Measurements from ENCODE around the gene RBBP4.

RBBP4 gene

DNA sequence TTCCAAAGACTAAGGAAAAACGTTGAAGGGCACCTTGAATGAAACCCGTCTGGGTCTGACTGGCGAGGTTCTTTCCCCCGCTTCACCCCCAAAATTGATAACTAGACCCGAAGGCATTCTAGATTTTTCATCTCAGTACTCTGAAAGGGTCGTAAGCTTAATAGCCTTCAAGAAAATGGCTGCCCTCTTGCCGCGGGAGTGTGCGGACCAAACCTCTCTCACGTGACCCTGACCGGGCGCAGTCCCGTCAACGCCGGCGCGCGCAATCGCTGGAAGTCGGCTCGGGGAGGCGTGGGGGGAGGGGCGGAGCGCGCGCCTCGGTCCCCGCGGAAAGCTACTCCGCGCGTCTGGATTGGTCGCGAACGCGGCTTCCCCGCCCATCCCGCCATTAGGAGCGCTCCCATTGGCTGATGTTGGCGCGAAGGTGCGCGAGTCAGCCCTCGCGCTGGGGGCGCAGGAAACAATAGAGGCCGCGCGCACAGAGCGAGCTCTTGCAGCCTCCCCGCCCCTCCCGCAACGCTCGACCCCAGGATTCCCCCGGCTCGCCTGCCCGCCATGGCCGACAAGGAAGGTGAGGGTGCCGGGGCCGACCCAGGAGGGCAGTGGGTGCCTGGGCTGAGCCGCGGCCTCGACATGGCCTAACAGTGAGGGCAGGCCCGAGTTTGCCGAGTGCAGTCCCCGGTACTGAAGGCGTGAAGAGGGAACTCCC is at the start of gene RBBP4:
TSS of gene RBBP4 (plus strand) at position 457 of the 709 bp plus-strand sequence. CDS start at position 556, 99 bp downstream.
- H3K4me1 Mint-ChIP-seq (ENCODE audit: low read depth), result peaks cover 70% of the 10 kb centered on the region
- no peaks in the 10 kb centered on the region for H3K27me3 Mint-ChIP-seq
- H3K36me3 Mint-ChIP-seq (ENCODE audit: low read depth), result peaks cover 52% of the 10 kb centered on the region

DNA sequence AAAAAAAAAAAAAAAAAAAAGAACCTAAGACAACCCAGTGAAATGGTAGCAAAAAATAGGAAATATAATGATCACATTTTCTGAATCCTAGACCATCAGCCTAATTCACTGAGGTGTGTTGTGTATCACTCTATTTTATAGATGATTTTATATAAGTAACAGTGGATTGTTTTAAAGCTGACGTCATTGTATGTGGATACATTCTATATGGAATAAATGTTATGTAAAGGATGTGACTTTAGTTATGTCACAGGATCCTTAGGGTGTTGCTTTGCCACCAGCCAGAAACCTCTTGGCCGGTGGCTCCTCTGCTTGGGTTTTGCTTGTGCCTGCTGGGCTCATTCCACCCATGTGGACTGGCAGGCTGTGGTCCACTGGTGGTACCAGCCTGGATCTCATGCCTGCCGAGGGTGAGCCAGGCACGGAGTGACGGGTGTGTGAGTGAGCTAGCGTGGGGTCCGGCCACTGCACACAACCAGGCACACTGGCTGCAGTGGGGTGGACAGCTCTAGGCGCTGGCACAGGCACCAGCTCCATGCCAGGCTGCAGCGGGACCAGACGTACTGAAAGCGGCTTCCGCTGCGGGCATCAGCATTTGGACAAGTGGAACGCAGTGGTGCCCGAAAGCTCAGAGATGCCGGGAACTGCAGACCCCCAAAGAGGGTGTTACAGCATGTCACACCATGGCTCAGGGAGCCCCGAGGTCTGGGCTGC is 45.1 kb upstream of the RBBP4 start:
- no peaks in the 10 kb centered on the region for H3K36me3 Mint-ChIP-seq (ENCODE audit: low read depth)
- H3K4me1 Mint-ChIP-seq (ENCODE audit: low read depth), result no peaks in the 10 kb centered on the region
- no peak overlapping the region for H3K27ac Mint-ChIP-seq
- H3K27me3 Mint-ChIP-seq, result no peaks in the 10 kb centered on the region
- no peak overlapping the region for H3K4me3 Mint-ChIP-seq
- H3K9me3 Mint-ChIP-seq, result no peaks in the 10 kb centered on the region

More for the DNA sequence above, at the start of gene RBBP4:
- H3K27ac Mint-ChIP-seq, result peak within 1 kb of the TSS; percentile 100
- no peaks in the 10 kb centered on the region for H3K9me3 Mint-ChIP-seq
- peak within 1 kb of the TSS; percentile 99 for H3K4me3 Mint-ChIP-seq

DNA sequence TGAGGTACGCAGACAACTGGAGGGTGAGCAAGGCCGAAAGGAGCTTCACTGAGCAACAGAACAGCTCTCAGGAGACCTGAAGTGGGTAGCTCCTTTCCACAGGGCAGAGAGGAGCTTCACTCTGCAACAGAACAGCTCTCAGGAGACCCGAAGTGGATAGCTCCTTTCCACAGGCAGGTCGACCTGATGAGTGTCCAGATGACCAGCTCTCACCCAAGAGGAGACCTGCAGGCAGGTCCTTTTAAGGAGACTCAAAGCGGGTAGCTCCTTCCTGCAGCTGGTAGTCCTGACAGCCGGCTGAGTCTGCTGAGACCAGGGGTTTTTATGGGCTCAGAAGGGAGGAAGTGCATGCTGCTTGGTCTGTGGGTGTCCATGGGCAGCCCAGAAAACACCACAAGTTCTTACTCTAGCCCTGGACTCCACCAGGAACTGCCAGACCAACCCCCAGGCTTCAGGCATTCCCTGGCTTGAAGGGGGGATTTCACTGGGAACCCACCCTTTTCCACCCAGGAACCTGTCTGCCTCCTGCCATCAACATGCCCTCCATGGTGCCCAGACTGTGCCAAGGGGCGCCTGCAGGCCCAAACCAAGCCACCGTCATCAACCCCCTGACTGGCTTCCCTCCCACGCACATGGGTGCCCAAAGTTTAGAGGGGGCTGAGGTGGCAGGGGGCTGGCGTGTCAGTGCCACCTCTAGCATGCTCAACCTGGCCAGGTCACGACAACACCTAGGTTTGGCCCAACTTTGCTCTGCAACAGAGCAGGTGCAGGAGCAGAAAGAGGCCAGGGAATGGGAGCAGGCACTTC is 44.2 kb upstream of the RBBP4 start:
- no peaks in the 10 kb centered on the region for H3K4me1 Mint-ChIP-seq (ENCODE audit: low read depth)
- no peaks in the 10 kb centered on the region for H3K27me3 Mint-ChIP-seq
- H3K4me3 Mint-ChIP-seq, result no peak overlapping the region
- H3K27ac Mint-ChIP-seq, result no peak overlapping the region
- no peaks in the 10 kb centered on the region for H3K36me3 Mint-ChIP-seq (ENCODE audit: low read depth)
- H3K9me3 Mint-ChIP-seq, result no peaks in the 10 kb centered on the region

DNA sequence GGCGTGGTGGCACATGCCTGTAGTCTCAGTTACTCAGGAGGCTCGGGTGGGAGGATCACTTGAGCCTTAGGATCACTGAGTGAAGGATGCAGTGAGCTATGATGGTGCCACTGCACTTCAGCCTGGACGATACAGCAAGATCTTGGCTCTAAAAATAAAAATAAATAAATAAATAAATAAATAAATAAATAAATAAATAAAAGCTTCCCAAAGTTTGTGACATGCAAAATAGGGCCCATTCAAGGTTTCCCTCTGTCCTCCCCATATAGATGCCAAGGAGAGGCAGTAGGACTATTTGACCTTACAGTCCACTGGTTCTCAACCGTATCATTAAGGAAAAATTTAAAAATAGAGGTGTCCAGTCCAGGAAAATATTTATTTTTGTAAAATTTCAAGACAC is 41.8 kb upstream of the RBBP4 start:
- no peaks in the 10 kb centered on the region for H3K9me3 Mint-ChIP-seq
- H3K4me1 Mint-ChIP-seq (ENCODE audit: low read depth), result peaks cover 5% of the 10 kb centered on the region
- H3K4me3 Mint-ChIP-seq, result no peak overlapping the region
- no peak overlapping the region for H3K27ac Mint-ChIP-seq
- H3K27me3 Mint-ChIP-seq, result no peaks in the 10 kb centered on the region
- no peaks in the 10 kb centered on the region for H3K36me3 Mint-ChIP-seq (ENCODE audit: low read depth)

DNA sequence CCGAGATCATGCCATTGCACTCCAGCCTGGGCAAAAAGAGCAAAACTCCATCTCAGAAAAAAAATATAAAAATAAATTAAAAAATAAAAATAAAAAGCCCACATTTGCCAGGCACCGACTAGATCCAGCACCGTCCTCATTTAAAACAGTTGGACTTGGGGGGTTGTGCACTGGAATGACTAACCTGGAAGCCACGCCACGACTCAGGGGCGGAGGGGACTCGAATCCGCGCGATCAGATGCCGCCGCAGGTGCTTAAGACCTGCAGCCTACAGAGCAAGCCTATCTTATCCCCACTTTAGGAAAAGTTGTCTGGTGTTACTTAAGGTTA is 39.2 kb upstream of the RBBP4 start:
- Mint-ChIP-seq H3K27ac (no peak overlapping the region), H3K9me3 (no peaks in the 10 kb centered on the region)

DNA sequence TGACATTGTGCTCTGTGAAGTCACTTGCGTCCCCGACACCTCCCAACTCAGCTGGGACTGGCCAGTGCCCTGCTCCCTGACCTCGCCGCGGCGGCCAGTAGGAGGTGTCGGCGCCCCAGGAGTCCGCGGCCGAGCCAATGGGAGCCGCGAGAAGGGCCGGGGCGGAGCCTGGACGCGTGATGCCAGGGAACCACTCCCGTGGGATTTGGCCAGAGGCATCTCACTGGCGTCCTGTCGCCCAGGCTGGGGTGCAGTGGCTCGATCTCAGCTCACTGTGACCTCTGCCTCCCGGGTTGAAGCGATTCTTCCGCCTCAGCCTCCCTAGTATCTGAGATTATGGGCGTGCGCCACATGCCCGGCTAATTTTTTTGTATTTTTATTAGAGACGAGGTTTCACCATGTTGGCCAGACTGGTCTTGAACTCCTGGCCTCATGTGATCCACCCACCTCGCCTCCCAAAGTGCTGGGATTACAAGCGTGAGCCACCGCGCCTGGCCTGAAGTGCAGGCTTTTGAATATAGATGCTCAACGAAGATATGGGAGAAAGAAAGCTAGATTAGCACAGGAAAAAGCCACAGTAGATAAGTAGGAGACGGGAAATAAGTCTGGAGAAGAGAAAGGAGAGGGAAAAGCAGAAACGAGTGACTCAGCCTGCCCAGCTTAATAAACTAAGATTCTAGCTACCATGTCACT is 38.7 kb upstream of the RBBP4 start:
- peaks cover 5% of the 10 kb centered on the region for H3K36me3 Mint-ChIP-seq (ENCODE audit: low read depth)
- H3K27me3 Mint-ChIP-seq, result no peaks in the 10 kb centered on the region
- H3K9me3 Mint-ChIP-seq, result no peaks in the 10 kb centered on the region
- peak overlapping the region; percentile 77 for H3K4me3 Mint-ChIP-seq
- H3K27ac Mint-ChIP-seq, result no peak overlapping the region
- peaks cover 5% of the 10 kb centered on the region for H3K4me1 Mint-ChIP-seq (ENCODE audit: low read depth)

More for the DNA sequence above, 39.2 kb upstream of the RBBP4 start:
- Mint-ChIP-seq H3K4me1 (ENCODE audit: low read depth) (peaks cover 5% of the 10 kb centered on the region), H3K4me3 (peak overlapping the region; percentile 77), H3K27me3 (no peaks in the 10 kb centered on the region), H3K36me3 (ENCODE audit: low read depth) (peaks cover 5% of the 10 kb centered on the region)

DNA sequence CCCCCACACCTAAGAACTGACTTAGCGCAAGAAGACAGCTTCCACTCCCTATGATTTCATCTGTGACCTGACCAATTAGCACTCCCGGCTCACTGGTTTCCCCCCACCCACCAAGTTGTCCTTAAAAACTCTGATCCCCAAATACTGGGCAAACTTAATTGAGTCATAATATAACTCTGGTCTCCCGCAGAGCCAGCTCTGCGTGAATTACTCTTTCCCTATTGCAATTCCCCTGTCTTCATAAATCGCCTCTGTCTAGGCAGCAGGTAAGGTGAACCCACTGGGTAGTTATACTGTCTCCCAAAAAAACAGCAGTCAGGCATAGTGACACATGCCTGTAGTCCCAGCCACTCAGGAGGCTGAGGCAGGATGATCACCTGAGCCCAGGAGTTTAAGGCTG is 37.5 kb upstream of the RBBP4 start:
- peaks cover 5% of the 10 kb centered on the region for H3K4me1 Mint-ChIP-seq (ENCODE audit: low read depth)
- H3K27me3 Mint-ChIP-seq, result no peaks in the 10 kb centered on the region
- no peak overlapping the region for H3K27ac Mint-ChIP-seq
- no peak overlapping the region for H3K4me3 Mint-ChIP-seq
- no peaks in the 10 kb centered on the region for H3K9me3 Mint-ChIP-seq
- peaks cover 9% of the 10 kb centered on the region for H3K36me3 Mint-ChIP-seq (ENCODE audit: low read depth)

DNA sequence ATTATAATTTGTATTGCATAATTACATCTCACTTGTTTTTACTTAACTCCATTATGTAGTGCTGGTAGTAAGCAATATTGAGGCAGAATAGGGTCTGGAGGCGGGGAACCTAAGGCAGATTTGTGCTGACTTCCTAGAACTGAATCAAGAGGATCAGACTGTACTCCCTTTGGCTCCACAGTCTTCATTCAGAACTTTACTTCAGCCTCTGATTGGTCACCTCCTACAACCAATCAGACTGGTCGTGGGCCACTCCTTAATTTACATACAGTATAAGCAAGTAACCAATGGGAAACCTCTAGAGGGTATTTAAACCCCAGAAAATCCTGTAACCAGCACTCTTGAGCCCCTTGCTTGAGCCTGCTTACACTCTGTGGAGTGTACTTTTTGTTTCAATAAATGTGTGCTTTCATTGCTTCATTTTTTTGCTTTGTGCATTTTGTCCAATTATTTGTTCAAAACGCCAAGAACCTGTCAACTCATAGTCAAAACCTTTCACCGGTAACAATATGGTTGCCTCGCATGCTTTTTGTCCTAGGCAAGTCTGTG is 32.3 kb upstream of the RBBP4 start:
- no peak overlapping the region for H3K4me3 Mint-ChIP-seq
- peaks cover 33% of the 10 kb centered on the region for H3K4me1 Mint-ChIP-seq (ENCODE audit: low read depth)
- peaks cover 44% of the 10 kb centered on the region for H3K36me3 Mint-ChIP-seq (ENCODE audit: low read depth)
- no peak overlapping the region for H3K27ac Mint-ChIP-seq
- H3K27me3 Mint-ChIP-seq, result no peaks in the 10 kb centered on the region
- peaks cover 3% of the 10 kb centered on the region for H3K9me3 Mint-ChIP-seq

DNA sequence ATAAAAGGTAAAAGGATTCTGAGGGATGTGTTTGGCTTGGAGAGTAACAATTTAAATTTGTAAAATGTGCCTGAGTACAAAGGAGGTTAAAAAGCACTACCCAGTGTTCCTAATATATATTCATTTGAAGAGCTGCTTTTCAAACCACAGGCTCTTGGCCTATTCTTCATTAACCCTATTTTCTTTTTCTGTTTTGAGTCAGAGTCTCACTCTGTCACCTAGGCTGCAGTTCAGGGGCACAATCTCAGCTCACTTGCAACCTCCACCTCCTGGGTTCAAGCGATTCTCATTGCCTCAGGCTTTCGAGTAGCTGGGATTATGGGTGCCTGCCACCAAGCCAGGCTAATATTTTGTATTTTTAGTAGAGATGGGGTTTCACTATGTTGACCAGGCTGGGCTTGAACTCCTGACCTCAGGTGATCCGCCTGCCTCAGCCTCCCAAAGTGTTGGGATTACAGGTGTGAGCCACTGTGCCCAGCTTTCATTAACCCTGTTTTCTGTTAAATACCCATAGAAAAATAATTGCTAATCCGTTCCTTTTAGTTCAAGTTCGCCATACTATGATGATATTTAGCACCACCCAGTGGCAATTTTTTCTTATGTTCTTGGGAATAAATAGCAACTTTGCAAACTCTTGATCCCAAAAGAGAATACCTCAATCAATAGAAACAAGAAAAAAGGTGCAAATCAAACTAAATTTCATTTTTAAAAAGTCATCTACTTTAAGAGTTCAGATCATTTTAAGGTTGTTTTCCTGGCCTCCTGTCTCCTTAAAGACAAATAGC is 31.1 kb upstream of the RBBP4 start:
- Mint-ChIP-seq H3K27ac (peak overlapping the region; percentile 21), H3K4me3 (no peak overlapping the region), H3K27me3 (no peaks in the 10 kb centered on the region), H3K4me1 (ENCODE audit: low read depth) (peaks cover 40% of the 10 kb centered on the region), H3K9me3 (peaks cover 8% of the 10 kb centered on the region), H3K36me3 (ENCODE audit: low read depth) (peaks cover 51% of the 10 kb centered on the region)

DNA sequence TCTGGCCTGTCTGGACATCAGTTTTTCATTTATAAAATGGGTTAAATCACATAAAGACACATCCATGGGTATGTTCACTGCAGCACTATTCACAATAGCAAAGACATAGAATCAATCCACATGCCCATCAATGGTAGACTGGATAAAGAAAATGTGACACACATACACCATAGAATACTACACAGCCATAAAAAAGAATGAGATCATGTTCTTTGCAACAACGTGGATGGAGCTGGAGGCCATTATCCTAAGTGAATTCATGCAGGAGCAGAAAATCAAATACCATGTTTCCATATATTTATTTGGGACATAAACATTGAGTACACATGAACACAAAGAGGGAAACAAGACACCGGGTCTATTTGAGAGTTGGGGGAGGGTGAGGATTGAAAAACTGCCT is 28.8 kb upstream of the RBBP4 start:
- H3K27me3 Mint-ChIP-seq, result no peaks in the 10 kb centered on the region
- H3K36me3 Mint-ChIP-seq (ENCODE audit: low read depth), result peaks cover 60% of the 10 kb centered on the region
- no peak overlapping the region for H3K4me3 Mint-ChIP-seq
- H3K27ac Mint-ChIP-seq, result peak overlapping the region; percentile 98
- peaks cover 44% of the 10 kb centered on the region for H3K4me1 Mint-ChIP-seq (ENCODE audit: low read depth)
- peaks cover 8% of the 10 kb centered on the region for H3K9me3 Mint-ChIP-seq

DNA sequence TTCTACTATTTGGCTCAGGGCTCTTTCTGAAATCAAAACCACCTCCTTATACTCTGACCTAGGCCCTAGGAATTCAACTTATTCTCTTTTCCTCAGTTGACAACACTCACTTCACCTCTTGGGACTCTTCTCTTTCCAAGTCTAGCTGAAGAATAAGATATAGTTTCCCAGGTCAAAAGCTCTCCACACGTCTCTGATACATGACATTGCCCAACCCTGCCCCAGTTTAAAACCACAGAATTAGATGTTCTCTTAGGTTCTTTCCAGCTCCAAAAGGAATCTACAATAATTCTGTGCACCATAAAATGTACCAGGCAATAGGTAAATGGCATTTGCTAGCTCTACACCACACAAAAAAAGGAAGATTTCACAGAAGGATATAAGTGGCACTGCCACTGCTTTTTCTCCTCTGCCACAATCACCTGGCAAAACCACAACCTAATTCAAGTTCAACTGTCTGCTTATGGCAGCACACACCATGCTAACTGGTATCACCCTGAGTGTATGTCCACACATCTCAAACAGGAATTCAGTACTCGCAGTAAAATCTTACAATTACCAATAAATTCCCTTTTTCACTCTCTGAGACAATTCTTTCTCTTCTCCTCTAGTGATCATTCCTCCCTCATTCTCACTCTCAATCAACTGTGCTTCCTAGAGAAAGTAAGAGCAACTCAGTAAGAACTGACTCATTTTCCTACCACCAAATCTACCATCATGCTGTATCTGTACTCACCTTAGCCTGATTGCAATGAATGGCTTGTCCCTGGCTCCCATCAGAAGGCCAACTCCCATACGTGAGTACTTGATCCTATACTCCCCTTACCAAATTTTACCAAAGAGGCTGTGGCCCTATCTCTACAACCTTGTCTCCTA is 28.0 kb upstream of the RBBP4 start:
- Mint-ChIP-seq H3K4me3 (peak overlapping the region; percentile 60), H3K36me3 (ENCODE audit: low read depth) (peaks cover 63% of the 10 kb centered on the region), H3K9me3 (peaks cover 8% of the 10 kb centered on the region), H3K27ac (peak overlapping the region; percentile 98), H3K27me3 (no peaks in the 10 kb centered on the region), H3K4me1 (ENCODE audit: low read depth) (peaks cover 51% of the 10 kb centered on the region)

DNA sequence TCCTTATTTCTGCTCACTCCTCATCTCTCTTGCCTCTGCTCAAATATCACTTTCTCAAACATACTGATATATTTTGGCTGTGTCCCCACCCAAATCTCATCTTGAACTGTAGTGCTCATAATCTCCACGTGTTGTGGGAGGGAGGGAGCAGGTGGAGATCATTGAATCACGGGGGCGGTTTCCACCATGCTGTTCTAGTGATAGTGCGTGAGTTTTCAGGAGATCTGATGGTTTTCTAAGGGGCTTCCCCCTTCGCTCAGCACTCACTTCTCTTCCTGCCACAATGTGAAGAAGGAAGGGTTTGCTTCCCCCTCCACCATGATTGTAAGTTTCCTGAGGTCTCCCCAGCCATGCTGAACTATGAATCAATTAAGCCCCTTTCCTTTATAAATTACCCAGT is 27.2 kb upstream of the RBBP4 start:
- H3K4me3 Mint-ChIP-seq, result peak overlapping the region; percentile 60
- peaks cover 8% of the 10 kb centered on the region for H3K9me3 Mint-ChIP-seq
- peaks cover 51% of the 10 kb centered on the region for H3K4me1 Mint-ChIP-seq (ENCODE audit: low read depth)
- H3K36me3 Mint-ChIP-seq (ENCODE audit: low read depth), result peaks cover 63% of the 10 kb centered on the region
- no peaks in the 10 kb centered on the region for H3K27me3 Mint-ChIP-seq
- H3K27ac Mint-ChIP-seq, result peak overlapping the region; percentile 98

DNA sequence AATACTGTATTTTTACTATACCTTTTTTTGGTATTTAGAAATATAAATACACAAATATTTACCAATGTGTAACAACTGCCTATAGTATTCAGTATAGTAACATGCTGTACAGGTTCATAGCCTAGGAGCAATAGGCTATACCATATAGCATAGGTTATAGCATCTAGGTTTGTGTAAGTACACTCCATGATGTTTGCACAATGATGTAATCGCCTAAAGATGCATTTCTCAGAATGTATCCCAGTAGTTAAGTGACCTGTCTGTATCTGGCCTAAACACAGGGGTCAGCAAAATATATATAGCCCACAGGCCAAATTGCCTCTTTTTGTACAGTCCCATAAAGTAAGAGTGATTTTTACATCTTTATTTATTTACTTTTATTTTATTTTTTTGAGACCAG is 24.8 kb upstream of the RBBP4 start:
- H3K4me1 Mint-ChIP-seq (ENCODE audit: low read depth), result peaks cover 39% of the 10 kb centered on the region
- no peak overlapping the region for H3K4me3 Mint-ChIP-seq
- H3K27ac Mint-ChIP-seq, result no peak overlapping the region
- H3K36me3 Mint-ChIP-seq (ENCODE audit: low read depth), result peaks cover 66% of the 10 kb centered on the region
- peaks cover 8% of the 10 kb centered on the region for H3K9me3 Mint-ChIP-seq
- H3K27me3 Mint-ChIP-seq, result no peaks in the 10 kb centered on the region
